BLaER1 (cell line): ENCODE measurements around the gene CABP4.

ENCODE experiments used
- H3K27ac ChIP-seq: shearing (Covaris generic); formaldehyde crosslinking; 2 replicates; pipeline ENCODE4 v1.8.1; 2022
- H3K27me3 ChIP-seq: shearing (Covaris generic); formaldehyde crosslinking; 2 replicates; pipeline ENCODE4 v1.8.1; 2022
- H3K36me3 ChIP-seq: shearing (Covaris generic); formaldehyde crosslinking; 2 replicates; pipeline ENCODE4 v1.8.1; 2022
- H3K4me1 ChIP-seq: shearing (Covaris generic); formaldehyde crosslinking; 2 replicates; pipeline ENCODE4 v1.8.1; 2022
- H3K4me2 ChIP-seq: shearing (Covaris generic); formaldehyde crosslinking; 2 replicates; pipeline ENCODE4 v1.8.1; 2022
- H3K4me3 ChIP-seq: shearing (Covaris generic); formaldehyde crosslinking; 2 replicates; pipeline ENCODE4 v1.8.1; 2022
- H3K9ac ChIP-seq: shearing (Covaris generic); formaldehyde crosslinking; 2 replicates; pipeline ENCODE4 v1.8.1; 2022
- H3K9me3 ChIP-seq: shearing (Covaris generic); formaldehyde crosslinking; 2 replicates; pipeline ENCODE4 v1.8.1; 2022
- H4K20me1 ChIP-seq: shearing (Covaris generic); formaldehyde crosslinking; 2 replicates; pipeline ENCODE4 v1.8.1; 2022
- Cebpa-rat ChIP-seq: shearing (Covaris generic); IDR thresholded peaks from 2 replicates; pipeline ENCODE4 v1.8.1; 2022

The CABP4 gene

DNA sequence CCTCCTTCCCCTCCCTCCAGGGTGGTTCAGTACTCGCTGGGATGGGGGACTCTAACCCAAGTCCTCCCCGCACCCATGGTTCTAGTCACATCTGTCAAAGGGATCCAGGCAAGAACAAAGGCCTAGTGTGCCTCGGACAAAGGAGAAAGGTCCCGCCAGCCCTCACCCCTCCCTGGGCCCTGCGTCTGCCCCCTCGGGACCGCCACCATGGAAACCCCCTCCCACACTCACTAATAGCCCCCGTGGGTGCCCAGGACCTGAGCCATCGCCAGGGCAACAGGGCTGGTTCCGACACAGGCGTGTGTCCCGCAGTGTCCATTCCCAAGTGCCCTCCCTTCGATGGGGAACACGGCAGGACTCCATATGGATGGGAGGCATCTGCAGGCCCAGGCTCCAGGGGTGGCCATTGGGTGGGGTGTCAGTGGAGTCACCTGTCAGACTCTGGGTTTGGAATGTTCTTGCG, 44.8 kb upstream of the CABP4 start:
- Histone ChIP-seq H3K9ac (peak overlapping the region; percentile 87), H3K9me3 (no peaks in the 10 kb centered on the region), H3K27ac (peak overlapping the region; percentile 97), H3K4me3 (peak overlapping the region; percentile 45), H3K36me3 (0 out of 2 replicates have a peak, but pooled peaks cover 8% of the 10 kb centered on the region), H3K27me3 (peaks cover 19% of the 10 kb centered on the region), H4K20me1 (no peaks in the 10 kb centered on the region), H3K4me1 (peaks cover 99% of the 10 kb centered on the region), H3K4me2 (peak overlapping the region; percentile 100)
- no peak for TF ChIP-seq Cebpa-rat

DNA sequence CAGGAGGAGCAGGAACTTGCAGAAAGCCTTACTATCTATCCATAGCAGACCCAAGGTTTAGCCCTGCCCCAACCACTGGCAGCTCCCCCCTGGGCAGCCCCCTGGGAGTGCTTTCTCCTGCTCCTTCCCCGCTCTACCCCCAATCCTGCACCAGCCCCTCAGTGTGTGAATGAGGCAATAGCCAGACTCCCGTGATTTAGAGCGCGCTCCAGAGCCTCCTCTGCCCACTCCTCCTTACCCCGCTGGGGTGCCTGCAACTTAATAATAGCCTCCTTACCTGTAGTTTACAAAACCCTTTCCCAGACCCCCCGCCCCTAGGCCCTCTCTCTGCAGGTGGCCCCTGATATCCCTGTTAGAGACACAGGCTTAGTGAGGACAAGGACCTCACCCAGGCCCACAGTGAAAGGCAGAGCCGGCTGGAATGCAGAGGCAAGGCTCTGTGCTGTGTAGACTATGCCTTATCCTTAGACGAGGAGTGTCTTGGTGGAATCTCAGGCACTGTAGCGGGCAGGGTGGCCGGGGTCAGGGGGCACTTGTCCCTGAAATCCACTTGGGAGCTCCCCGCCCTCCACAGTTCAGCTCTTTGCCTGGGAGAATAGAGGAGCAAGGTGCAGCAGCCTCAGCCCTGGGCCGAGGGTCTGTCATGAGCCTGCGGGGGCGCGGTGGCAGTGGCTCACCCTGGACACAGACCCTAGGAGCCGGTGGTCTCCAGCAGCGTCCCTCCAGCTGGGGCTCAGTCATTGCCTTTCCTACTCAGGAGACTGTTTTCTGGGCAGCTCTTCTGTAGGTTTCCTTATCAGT, 44.0 kb upstream of the CABP4 start:
- no peak for TF ChIP-seq Cebpa-rat
- Histone ChIP-seq H3K4me1 (peaks cover 99% of the 10 kb centered on the region), H3K4me2 (peak overlapping the region; percentile 100), H3K36me3 (0 out of 2 replicates have a peak, but pooled peaks cover under 1% of the 10 kb centered on the region), H3K27me3 (peaks cover 24% of the 10 kb centered on the region), H4K20me1 (no peaks in the 10 kb centered on the region), H3K9ac (no peak overlapping the region), H3K27ac (peak overlapping the region; percentile 97), H3K9me3 (no peaks in the 10 kb centered on the region), H3K4me3 (0 out of 2 replicates have a peak overlapping the region, but pooled peaks have one; percentile 45)

DNA sequence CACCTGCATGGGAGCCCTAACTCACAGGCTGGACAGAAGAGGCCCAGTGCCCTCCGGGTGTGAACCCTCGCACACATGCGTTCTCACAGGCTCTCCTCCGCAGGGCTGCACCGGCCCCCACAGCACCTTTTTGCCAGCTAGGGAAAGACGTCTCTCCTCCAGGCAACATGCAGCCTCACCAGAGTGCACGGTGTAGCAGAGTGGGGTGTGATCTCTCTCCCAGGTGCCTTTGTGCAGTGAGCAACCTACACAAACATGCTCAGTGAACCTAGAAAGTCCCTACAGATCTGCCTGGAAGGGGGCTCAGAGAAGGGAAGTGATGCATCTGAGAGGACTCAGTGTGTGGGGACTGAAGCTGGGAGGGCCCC, 43.4 kb upstream of the CABP4 start:
- TF ChIP-seq Cebpa-rat: no peak
- H3K36me3 ChIP-seq: no peaks in the 10 kb centered on the region
- no peak overlapping the region for H3K9ac ChIP-seq
- no peak overlapping the region for H3K27ac ChIP-seq
- H3K4me1 ChIP-seq: peaks cover 99% of the 10 kb centered on the region
- peak overlapping the region; percentile 100 for H3K4me2 ChIP-seq
- no peaks in the 10 kb centered on the region for H4K20me1 ChIP-seq
- no peak overlapping the region for H3K4me3 ChIP-seq
- peaks cover 24% of the 10 kb centered on the region for H3K27me3 ChIP-seq
- H3K9me3 ChIP-seq: no peaks in the 10 kb centered on the region

DNA sequence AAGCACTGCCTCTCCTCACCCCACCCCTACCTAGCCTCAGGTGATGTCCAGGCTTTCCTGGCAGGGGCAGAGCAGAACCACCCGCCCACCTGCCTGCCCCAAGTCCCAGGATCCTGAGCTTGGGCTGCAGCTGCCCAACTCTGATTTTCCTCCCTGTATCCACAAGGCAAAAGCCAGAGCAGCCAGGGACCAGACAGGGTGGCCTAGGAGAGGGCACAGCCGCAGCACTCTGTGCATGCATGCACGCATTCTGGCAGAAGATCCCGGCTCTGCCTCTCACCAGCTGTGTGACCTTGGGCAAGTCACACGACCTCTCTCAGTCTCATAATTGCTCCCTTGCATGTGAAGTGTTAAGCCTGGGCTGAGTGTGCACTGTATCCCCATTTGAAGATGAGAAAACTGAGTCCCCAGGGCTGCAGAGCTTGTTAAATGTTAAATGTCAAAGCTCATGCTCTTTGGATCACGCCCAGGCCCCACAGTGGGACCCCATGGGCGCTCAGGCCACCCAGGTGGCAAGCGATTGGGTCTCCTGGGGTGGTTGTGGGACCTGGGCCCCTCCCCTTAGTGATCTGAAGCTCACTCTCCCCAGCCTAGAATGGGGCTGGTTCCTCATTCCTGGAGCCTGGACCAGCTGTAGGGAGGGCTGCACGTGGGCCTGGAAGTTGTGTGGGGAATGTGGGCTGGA, 42.5 kb upstream of the CABP4 start:
- H3K27me3 ChIP-seq: peaks cover 24% of the 10 kb centered on the region
- H3K4me1 ChIP-seq: peaks cover 99% of the 10 kb centered on the region
- no peak overlapping the region; the same call in 1 of the 2 replicates for H3K4me3 ChIP-seq
- no peaks in the 10 kb centered on the region for H3K36me3 ChIP-seq
- 0 out of 2 replicates have a peak, but pooled peaks cover 5% of the 10 kb centered on the region for H4K20me1 ChIP-seq
- TF ChIP-seq Cebpa-rat: no peak
- H3K9ac ChIP-seq: peak overlapping the region; percentile 16; the same call in 1 of the 2 replicates
- H3K27ac ChIP-seq: no peak overlapping the region
- H3K9me3 ChIP-seq: no peaks in the 10 kb centered on the region
- H3K4me2 ChIP-seq: peak overlapping the region; percentile 100

DNA sequence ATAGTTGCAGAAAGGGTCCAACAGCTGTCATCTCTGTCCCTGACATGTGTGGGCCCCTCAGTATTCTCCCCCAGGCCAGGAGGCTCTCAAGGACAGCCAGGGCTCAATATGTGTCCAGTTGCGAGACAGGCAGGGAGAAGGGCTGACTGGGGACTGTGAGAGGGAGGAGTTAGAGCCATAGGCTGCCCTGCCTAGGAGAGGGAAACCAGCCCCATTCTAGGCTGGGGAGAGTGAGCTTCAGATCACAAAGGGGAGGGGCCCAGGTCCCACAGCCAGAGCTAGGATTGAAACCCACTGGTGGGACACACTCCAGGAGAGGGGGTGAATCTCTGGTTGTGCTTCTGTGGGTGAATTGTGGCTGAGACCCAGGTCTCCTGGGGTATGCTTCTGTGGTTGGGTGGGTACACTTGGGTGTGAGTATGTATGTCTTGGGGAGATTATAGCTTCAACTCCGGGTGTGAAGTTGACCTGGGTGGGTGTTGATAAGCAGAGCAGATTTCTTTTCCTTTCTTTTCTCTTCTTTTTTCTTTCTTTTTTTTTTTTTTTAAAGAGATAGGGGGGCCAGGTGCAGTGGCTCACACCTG, 41.8 kb upstream of the CABP4 start:
- Histone ChIP-seq H3K4me1 (peaks cover 99% of the 10 kb centered on the region), H3K4me2 (peak overlapping the region; percentile 100), H3K9me3 (no peaks in the 10 kb centered on the region), H3K4me3 (no peak overlapping the region; the same call in 1 of the 2 replicates), H3K36me3 (no peaks in the 10 kb centered on the region), H3K9ac (peak overlapping the region; percentile 16; the same call in 1 of the 2 replicates), H3K27ac (no peak overlapping the region), H4K20me1 (0 out of 2 replicates have a peak, but pooled peaks cover 7% of the 10 kb centered on the region), H3K27me3 (peaks cover 24% of the 10 kb centered on the region)
- TF ChIP-seq Cebpa-rat: no peak

DNA sequence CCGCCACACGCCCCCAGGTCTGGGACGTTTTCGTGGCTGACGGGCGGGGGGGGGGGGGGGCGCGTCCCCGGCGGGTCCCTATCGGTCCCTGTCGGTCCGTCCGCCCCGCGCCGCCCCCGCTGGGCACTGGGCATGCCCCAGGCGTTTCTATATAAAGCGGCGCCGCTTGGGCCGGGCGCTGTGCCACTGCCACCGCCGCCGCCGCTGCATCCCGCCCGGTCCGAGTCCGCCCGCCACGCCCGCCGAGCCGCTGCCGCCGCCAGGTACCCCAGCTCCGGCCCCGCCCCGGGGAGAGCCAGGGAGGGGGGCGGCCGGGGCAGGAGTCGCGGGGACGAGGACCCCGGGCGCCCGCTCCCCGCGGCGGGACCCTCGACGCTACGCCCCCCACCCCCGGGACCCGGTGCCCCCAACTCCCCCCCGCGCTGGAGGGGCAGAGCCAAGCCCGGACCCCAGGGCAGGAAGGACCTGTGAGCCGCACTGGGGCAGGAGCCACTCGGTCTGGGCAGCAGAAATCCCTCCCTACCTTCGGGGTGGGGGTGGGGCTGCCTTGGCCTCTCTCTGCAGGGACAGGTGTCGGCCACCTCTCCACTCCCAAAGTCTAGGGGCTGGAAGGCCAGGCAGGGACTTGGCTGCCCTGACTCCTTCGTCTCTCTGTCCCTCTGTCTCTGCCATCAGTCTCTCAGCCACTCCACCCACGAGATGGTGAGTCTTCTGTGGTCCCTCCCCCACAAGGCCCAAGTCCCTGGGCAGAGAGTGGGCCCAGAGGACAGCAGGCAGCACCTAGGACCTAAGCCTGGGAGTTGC, 39.5 kb upstream of the CABP4 start, which contains the start of gene CARNS1:
CARNS1 (plus strand) TSS at position 178 of the 804 bp plus-strand sequence; CDS start at position 700, 522 bp downstream.
- no peak for TF ChIP-seq Cebpa-rat
- Histone ChIP-seq H3K9me3 (no peaks in the 10 kb centered on the region), H3K9ac (0 out of 2 replicates have a peak within 1 kb of the TSS, but pooled peaks have one; percentile 28), H3K4me3 (peak within 1 kb of the TSS; percentile 33; the same call in 1 of the 2 replicates), H4K20me1 (0 out of 2 replicates have a peak, but pooled peaks cover 7% of the 10 kb centered on the region), H3K27ac (no peak within 1 kb of the TSS), H3K4me1 (peaks cover 99% of the 10 kb centered on the region), H3K4me2 (peak within 1 kb of the TSS; percentile 100), H3K36me3 (no peaks in the 10 kb centered on the region), H3K27me3 (peaks cover 24% of the 10 kb centered on the region)

DNA sequence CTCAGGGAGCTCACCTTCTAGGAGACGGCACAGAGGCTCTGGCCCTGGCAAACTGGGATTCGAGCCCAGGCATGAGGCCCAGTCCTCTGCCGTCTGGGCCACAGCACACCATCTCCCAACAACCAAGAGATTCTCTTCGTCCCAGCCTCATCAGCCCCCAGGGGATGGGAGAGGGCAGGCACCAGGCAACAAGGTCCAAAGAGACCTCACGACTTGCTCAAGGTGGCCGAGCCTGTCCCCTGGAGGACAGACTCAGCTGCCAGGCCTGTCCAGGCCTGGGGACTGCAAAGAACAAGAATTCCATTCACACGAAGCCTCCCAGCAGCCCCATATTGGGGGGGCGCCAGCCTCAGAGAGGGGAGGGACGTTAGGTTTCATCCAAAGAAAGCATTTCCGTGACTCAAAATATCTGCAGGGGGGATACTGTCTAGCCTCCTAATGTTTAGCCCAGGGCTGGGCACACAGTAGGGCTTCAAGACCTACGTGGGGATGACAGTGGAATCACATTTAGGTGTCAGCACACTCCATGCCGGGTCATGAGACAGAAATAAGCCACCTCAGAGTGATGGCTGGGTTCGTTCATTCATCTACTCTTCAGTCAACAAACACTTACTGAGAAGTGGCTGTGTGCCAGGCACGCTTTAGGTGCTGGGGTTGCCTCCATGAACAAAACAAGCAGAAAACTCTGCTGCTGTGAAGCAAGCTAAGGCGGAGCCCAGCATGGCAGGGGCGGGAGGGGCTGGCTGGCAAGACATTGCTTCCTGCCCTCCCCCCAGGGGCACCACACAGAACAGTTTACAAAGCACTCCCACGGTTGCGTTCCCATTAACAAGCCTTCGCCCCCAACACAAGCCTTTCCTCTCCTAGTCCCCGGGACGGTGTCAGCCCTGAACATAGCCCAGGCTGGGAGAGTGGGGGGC, 38.5 kb upstream of the CABP4 start:
- H3K9ac ChIP-seq: peak overlapping the region; percentile 28; the same call in 1 of the 2 replicates

DNA sequence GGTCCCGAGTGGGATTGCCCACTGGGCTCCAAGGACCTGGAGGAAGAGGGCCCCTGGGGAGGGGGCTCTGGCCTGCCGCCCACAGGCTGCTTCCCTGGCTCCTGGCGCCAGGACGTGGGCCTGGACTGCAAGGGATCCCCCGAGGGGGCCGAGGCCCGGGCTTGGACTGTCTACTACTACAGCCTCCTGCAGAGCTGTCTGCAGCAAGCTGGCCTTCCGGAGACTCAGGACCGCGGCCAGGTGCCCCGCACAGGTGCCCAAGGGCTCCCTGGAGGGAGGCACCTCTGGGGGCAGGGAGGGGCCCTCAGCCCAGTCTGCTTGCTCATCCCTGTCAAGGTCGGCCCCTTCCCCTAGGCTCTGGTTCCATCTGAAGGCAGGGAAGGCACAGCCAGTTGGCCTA, 37.7 kb upstream of the CABP4 start:
- Histone ChIP-seq H3K27ac (peak overlapping the region; percentile 37), H3K4me1 (peaks cover 90% of the 10 kb centered on the region), H3K9ac (peak overlapping the region; percentile 21; the same call in 1 of the 2 replicates), H3K27me3 (peaks cover 24% of the 10 kb centered on the region), H3K9me3 (no peaks in the 10 kb centered on the region), H3K36me3 (no peaks in the 10 kb centered on the region), H3K4me2 (peak overlapping the region; percentile 100), H4K20me1 (0 out of 2 replicates have a peak, but pooled peaks cover 7% of the 10 kb centered on the region), H3K4me3 (0 out of 2 replicates have a peak overlapping the region, but pooled peaks have one; percentile 18)
- TF ChIP-seq Cebpa-rat: no peak

More for the DNA sequence above, 38.5 kb upstream of the CABP4 start:
- H3K4me2 ChIP-seq: peak overlapping the region; percentile 100
- H4K20me1 ChIP-seq: 0 out of 2 replicates have a peak, but pooled peaks cover 7% of the 10 kb centered on the region
- no peak for TF ChIP-seq Cebpa-rat
- H3K27ac ChIP-seq: peak overlapping the region; percentile 37
- no peaks in the 10 kb centered on the region for H3K9me3 ChIP-seq
- no peaks in the 10 kb centered on the region for H3K36me3 ChIP-seq
- peaks cover 96% of the 10 kb centered on the region for H3K4me1 ChIP-seq
- peaks cover 24% of the 10 kb centered on the region for H3K27me3 ChIP-seq
- H3K4me3 ChIP-seq: peak overlapping the region; percentile 25; the same call in 1 of the 2 replicates
